Neural cell (in vitro differentiated cells): Measurements from ENCODE around the gene ACCSL. TPM values are rescaled to one million over a fixed set of nuclear protein-coding genes. Genes with fewer than 3 reads are reported as not detected.

Source experiments
- H2AFZ ChIP-seq: fragments of 200-600, 300-800 bp; sonication (generic), shearing (Covaris generic); 2 replicates; pipeline ENCODE4 v1.6.0; 2014; ENCODE audit warnings: low read depth, mild to moderate bottlenecking, antibody characterized with exemption, low read length, moderate library complexity
- H3F3A ChIP-seq: fragments of 200-600 bp; shearing (Covaris generic); 2 replicates; pipeline ENCODE4 v1.6.1; 2016; ENCODE audit warnings: mild to moderate bottlenecking, moderate library complexity, mixed read lengths, antibody characterized with exemption, low read length; ENCODE audit not compliant: insufficient read depth, poor library complexity, severe bottlenecking
- H3K27ac ChIP-seq: fragments of 200-600, 300-800 bp; sonication (generic), shearing (Covaris generic); 2 replicates; pipeline ENCODE4 v1.5.1; 2014; ENCODE audit warnings: mild to moderate bottlenecking, low read length, moderate library complexity
- H3K27me3 ChIP-seq: fragments of 300-800, 200-600 bp; sonication (generic), shearing (Covaris generic); 2 replicates; pipeline ENCODE4 v1.6.0; 2014; ENCODE audit warnings: mild to moderate bottlenecking, low read depth, low read length, moderate library complexity; ENCODE audit not compliant: insufficient read depth
- H3K36me3 ChIP-seq: fragments of 300-800, 200-600 bp; sonication (generic), shearing (Covaris generic); 2 replicates; pipeline ENCODE4 v1.5.1; 2014; ENCODE audit warnings: mild to moderate bottlenecking, antibody characterized with exemption, low read length, moderate library complexity; ENCODE audit not compliant: insufficient read depth
- H3K4me2 ChIP-seq: fragments of 300-800, 200-600 bp; sonication (generic), shearing (Covaris generic); 2 replicates; pipeline ENCODE4 v1.6.0; 2014; ENCODE audit warnings: mild to moderate bottlenecking, low read length
- H3K4me3 ChIP-seq: fragments of 300-800, 200-600 bp; sonication (generic), shearing (Covaris generic); 2 replicates; pipeline ENCODE4 v1.5.1; 2014; ENCODE audit warnings: mild to moderate bottlenecking, low read length, moderate library complexity
- H3K79me2 ChIP-seq: fragments of 200-600 bp; shearing (Covaris generic); replicated peaks from 2 replicates; pipeline ENCODE4 v1.6.0; 2014; ENCODE audit warnings: mild to moderate bottlenecking, low read length, moderate library complexity; ENCODE audit not compliant: insufficient read depth
- H3K9ac ChIP-seq: fragments of 300-800, 200-600 bp; sonication (generic), shearing (Covaris generic); 2 replicates; pipeline ENCODE4 v1.6.1; 2016; ENCODE audit warnings: mild to moderate bottlenecking, low read length, mixed read lengths
- H3K9me2 ChIP-seq: fragments of 200-600 bp; shearing (Covaris generic); 2 replicates; pipeline ENCODE4 v1.6.1; 2016; ENCODE audit warnings: mild to moderate bottlenecking, low read length, mixed read lengths; ENCODE audit not compliant: insufficient read depth
- H3K9me3 ChIP-seq: fragments of 200-600, 300-800 bp; sonication (generic), shearing (Covaris generic); 2 replicates; pipeline ENCODE4 v1.6.1; 2016; ENCODE audit warnings: mild to moderate bottlenecking, mixed run types, low read length, moderate library complexity, mixed read lengths
- H4K20me1 ChIP-seq: fragments of 200-600 bp; shearing (Covaris generic); 2 replicates; pipeline ENCODE4 v1.6.1; 2016; ENCODE audit warnings: mild to moderate bottlenecking, mixed run types; ENCODE audit not compliant: insufficient read depth
- CTCF ChIP-seq: fragments of 450-650 bp; IDR thresholded peaks from 2 replicates; pipeline ENCODE4 v1.5.1; 2014; ENCODE audit warnings: antibody characterized with exemption, mild to moderate bottlenecking, moderate library complexity; ENCODE audit not compliant: poor library complexity, severe bottlenecking
- EP300 ChIP-seq: fragments of 450-650 bp; conservative IDR thresholded peaks from 2 replicates; pipeline ENCODE4 v1.6.1; 2014; ENCODE audit warnings: antibody characterized with exemption, mild to moderate bottlenecking, moderate library complexity; ENCODE audit not compliant: poor library complexity, severe bottlenecking
- EZH2 ChIP-seq: fragments of 200-600, 300-800 bp; shearing (Covaris generic), sonication (generic); IDR thresholded peaks from 2 replicates; pipeline ENCODE4 v1.6.1; 2014; ENCODE audit warnings: antibody characterized with exemption, low read length, borderline replicate concordance, mild to moderate bottlenecking; ENCODE audit not compliant: insufficient read depth, poor library complexity, severe bottlenecking
- MXI1 ChIP-seq: fragments of 450-650 bp; conservative IDR thresholded peaks from 2 replicates; pipeline ENCODE4 v1.6.1; 2014; ENCODE audit warnings: antibody characterized with exemption, mild to moderate bottlenecking; ENCODE audit not compliant: poor library complexity, severe bottlenecking
- POLR2AphosphoS5 ChIP-seq: IDR thresholded peaks from 2 replicates; pipeline ENCODE4 v1.6.1; 2012
- RAD21 ChIP-seq: fragments of 450-650 bp; conservative IDR thresholded peaks from 2 replicates; pipeline ENCODE4 v1.6.1; 2014; ENCODE audit warnings: antibody characterized with exemption, mild to moderate bottlenecking, moderate library complexity
- SMC3 ChIP-seq: fragments of 450-650 bp; conservative IDR thresholded peaks from 2 replicates; pipeline ENCODE4 v1.6.1; 2014; ENCODE audit warnings: antibody characterized with exemption, mild to moderate bottlenecking, moderate library complexity; ENCODE audit not compliant: poor library complexity
- TAF1 ChIP-seq: IDR thresholded peaks from 2 replicates; pipeline ENCODE4 v1.6.1; 2012; ENCODE audit warnings: low read depth
- polyA plus RNA-seq: library from polyadenylated mRNA; depleted of rRNA; stranded (reverse); fragments of >200 nt; gene quantifications from 2 replicates; pipeline ENCODE4 v1.2.3, GENCODE V29; 2014
- TF ChIP-seq, protein P1 (sequence below): IDR thresholded peaks from 2 replicates; pipeline ENCODE4 v1.6.1; 2012; ENCODE audit warnings: borderline replicate concordance

Gene ACCSL
- polyA plus RNA-seq, 1 donor from 2014 or later, result not detected

DNA sequence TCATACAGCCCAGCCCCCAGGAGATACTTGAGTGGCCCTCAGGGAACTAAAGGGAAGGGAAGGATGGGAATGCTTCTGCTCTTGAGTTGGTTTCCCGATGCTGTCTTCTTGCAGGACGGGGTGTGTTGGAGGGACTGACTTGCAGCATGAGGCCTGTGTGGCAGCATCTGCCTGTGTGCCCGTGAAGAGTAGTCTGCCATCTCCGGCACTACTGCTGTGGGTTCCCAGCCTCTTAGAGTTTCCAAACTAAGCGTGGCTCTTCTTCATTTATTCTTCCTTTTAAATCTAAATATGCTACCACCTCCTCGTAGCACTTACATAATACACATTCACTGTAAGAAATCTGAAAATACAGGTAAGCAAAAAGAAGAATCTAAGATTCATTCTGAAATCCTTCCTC, 60.5 kb downstream of the ACCSL start:
- Histone ChIP-seq H3K9me2 (no peaks in the 10 kb centered on the region), H3K27me3 (no peaks in the 10 kb centered on the region)

More for the DNA sequence above, 60.5 kb downstream of the ACCSL start:
- no peak overlapping the region for H3K9ac ChIP-seq
- no peaks in the 10 kb centered on the region for H3K36me3 ChIP-seq
- no peak overlapping the region for H3K27ac ChIP-seq
- no peak overlapping the region for H3K4me3 ChIP-seq
- H3F3A ChIP-seq, result no peaks in the 10 kb centered on the region
- TF ChIP-seq MXI1, result no peak
- no peak for TF ChIP-seq SMC3
- TF ChIP-seq POLR2AphosphoS5, result no peak
- no peak for TF ChIP-seq CTCF
- TF ChIP-seq TAF1, result no peak
- TF ChIP-seq EP300, result no peak
- TF ChIP-seq, protein P1, sequence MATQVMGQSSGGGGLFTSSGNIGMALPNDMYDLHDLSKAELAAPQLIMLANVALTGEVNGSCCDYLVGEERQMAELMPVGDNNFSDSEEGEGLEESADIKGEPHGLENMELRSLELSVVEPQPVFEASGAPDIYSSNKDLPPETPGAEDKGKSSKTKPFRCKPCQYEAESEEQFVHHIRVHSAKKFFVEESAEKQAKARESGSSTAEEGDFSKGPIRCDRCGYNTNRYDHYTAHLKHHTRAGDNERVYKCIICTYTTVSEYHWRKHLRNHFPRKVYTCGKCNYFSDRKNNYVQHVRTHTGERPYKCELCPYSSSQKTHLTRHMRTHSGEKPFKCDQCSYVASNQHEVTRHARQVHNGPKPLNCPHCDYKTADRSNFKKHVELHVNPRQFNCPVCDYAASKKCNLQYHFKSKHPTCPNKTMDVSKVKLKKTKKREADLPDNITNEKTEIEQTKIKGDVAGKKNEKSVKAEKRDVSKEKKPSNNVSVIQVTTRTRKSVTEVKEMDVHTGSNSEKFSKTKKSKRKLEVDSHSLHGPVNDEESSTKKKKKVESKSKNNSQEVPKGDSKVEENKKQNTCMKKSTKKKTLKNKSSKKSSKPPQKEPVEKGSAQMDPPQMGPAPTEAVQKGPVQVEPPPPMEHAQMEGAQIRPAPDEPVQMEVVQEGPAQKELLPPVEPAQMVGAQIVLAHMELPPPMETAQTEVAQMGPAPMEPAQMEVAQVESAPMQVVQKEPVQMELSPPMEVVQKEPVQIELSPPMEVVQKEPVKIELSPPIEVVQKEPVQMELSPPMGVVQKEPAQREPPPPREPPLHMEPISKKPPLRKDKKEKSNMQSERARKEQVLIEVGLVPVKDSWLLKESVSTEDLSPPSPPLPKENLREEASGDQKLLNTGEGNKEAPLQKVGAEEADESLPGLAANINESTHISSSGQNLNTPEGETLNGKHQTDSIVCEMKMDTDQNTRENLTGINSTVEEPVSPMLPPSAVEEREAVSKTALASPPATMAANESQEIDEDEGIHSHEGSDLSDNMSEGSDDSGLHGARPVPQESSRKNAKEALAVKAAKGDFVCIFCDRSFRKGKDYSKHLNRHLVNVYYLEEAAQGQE, result no peak
- TF ChIP-seq EZH2, result no peak
- no peak for TF ChIP-seq RAD21
- H4K20me1 ChIP-seq, result no peaks in the 10 kb centered on the region
- H3K4me2 ChIP-seq, result no peak overlapping the region
- H3K79me2 ChIP-seq, result peaks cover 7% of the 10 kb centered on the region
- H2AFZ ChIP-seq, result no peak overlapping the region
- no peaks in the 10 kb centered on the region for H3K9me3 ChIP-seq

Other genes starting within 250 kb of the ACCSL start
- gene ALKBH3, start 167.2 kb upstream of the ACCSL start, polyA plus RNA-seq, result 27.0 and 34.7 TPM in 2 replicates
- 49.9 and 53.2 TPM in 2 replicates for gene C11orf96, start 105.3 kb upstream of the ACCSL start, polyA plus RNA-seq
- not detected in 2 replicates for gene ACCS, start 18.3 kb downstream of the ACCSL start, polyA plus RNA-seq
- 77.5 and 82.6 TPM in 2 replicates for gene EXT2, start 47.7 kb downstream of the ACCSL start, polyA plus RNA-seq